PC-3 (cell line): ENCODE results near the gene HNRNPD.
"Not testable (repeated sequence)": the region's sequence is repeated elsewhere in the genome, so short reads cannot be mapped to it uniquely, and the experiment has no call there.

Experiments
- EZH2 ChIP-seq: fragments of 300-600 bp; sonication (generic); IDR thresholded peaks from one replicate; pipeline ENCODE4 v1.6.1; 2017; ENCODE audit warnings: antibody characterized with exemption, mild to moderate bottlenecking, low read length; ENCODE audit not compliant: unreplicated experiment
- TF ChIP-seq, protein P1 (sequence below): fragments of 300-600 bp; sonication (generic); conservative IDR thresholded peaks from 2 replicates; pipeline ENCODE4 v1.5.1; 2017; ENCODE audit warnings: antibody characterized with exemption, low read depth, mild to moderate bottlenecking, low read length

DNA sequence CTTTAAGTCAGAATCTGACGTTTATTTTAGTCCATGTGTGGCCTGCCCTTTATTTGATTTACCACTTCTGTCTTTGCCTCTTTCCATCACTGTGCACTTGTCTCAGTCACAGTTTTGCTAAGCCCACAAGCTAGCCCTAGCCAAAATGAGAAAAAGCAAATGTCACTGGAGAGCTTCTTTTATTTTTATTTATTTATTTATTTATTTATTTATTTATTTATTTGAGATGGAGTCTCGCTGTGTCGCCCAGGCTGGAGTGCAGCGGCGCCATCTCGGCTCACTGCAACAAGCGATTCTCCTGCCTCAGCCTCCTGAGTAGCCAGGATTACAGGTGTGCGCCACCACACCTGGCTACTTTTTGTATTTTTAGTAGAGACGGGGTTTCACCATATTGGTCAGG lies 16.3 kb upstream of the HNRNPD start:
- TF ChIP-seq, protein P1, sequence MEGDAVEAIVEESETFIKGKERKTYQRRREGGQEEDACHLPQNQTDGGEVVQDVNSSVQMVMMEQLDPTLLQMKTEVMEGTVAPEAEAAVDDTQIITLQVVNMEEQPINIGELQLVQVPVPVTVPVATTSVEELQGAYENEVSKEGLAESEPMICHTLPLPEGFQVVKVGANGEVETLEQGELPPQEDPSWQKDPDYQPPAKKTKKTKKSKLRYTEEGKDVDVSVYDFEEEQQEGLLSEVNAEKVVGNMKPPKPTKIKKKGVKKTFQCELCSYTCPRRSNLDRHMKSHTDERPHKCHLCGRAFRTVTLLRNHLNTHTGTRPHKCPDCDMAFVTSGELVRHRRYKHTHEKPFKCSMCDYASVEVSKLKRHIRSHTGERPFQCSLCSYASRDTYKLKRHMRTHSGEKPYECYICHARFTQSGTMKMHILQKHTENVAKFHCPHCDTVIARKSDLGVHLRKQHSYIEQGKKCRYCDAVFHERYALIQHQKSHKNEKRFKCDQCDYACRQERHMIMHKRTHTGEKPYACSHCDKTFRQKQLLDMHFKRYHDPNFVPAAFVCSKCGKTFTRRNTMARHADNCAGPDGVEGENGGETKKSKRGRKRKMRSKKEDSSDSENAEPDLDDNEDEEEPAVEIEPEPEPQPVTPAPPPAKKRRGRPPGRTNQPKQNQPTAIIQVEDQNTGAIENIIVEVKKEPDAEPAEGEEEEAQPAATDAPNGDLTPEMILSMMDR, result not testable (repeated sequence)
- not testable (repeated sequence) for TF ChIP-seq EZH2
